Hematopoietic multipotent progenitor cell treated with erythropoietin and hydrocortisone succinate and interleukin-3 and kit ligand, for 15 days (in vitro differentiated cells): Measurements from ENCODE around the gene SCGB1D2.

Source experiments
- DNase-seq: peaks from one replicate; pipeline ENCODE4 v3.0.0-alpha.2; 2015; ENCODE audit warnings: low spot score

The SCGB1D2 gene

DNA sequence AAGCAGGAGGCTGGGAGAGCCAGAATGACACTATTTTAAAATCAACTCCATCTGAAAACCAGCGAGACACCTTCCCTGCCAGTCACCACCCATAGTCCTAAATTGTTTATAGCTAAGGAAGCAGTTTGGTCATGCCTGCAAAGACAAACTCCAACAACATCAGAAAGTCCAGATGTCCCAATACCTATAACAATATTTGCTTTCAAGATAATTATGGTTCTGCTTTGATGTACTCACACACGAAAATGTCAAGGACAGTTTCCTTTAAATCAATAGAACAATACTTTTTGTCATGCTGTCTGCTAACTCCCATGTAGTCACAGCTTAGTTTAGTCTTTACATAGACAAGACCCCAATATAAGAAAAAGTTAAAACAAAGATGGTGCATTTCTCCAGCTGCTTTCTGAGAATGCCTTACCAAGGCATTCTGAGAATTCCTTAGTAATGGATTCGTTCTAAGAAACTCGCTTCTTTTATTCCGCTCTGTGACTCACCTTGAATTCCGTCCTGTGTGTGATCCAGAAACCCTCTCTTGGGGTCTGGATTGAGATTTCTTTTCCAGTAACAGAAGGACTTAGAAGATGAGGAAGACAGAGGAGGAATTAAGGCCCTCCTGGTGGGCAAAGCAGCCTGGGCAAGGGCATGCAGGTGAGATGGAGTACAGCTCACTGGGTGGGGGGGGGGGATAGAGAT, 18.4 kb downstream of the SCGB1D2 start:
- DNase-seq = no peak

DNA sequence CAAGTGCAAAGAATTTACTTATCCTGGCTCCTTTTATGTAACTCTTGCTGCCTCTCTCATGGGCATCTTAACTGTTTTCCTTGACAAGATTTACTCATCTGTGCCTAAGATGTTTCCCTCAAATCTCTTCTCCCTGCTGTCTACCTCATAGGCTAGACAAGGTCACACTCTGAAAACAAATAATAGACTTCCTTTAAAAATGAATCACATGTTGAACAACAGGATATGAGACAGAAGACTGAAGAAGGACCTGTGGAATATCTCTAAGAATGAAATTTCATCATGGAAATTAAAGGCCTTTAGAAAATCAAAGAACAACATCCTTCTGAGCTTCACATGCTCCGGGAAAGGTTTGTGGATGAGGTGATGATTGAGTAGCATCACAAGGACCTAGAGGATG, 22.0 kb downstream of the SCGB1D2 start:
- no peak for DNase-seq

DNA sequence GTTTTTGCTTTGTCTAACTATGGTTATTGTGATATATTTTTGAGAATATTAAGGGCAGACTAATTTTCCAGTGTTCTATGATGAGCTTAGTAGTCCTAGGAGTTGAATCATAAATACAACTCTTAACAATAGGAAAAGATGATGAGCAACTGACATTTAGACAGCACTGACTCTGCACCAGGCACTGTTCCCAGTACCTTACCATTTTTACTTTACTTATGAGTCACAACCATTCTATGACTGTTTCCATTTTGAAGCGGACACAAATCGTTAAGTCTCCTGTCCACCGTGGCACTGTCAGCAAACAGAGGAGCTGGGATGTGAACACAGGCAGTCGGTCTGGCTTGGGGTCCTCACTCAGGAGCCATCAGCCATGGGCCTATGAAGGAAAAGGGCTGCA, 24.5 kb downstream of the SCGB1D2 start:
- DNase-seq = no peak

DNA sequence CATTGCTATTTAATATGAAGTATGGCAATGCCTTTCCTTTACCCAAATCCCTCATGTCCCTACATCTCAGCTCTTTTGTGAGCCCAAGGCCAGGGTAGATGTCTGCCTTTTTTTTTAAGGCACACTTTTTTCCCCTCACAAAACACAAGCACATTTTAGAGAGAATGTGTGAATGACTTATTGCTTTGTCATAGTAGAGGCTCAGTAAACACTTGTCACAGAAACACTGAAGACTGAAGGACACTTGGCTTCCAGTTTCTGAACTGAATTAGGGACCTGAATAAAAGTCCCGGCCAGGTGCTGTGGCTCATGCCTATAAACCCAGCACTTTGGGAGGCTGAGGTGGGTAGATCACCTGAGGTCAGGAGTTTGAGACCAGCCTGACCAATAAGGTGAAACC, 25.0 kb downstream of the SCGB1D2 start:
- no peak for DNase-seq

DNA sequence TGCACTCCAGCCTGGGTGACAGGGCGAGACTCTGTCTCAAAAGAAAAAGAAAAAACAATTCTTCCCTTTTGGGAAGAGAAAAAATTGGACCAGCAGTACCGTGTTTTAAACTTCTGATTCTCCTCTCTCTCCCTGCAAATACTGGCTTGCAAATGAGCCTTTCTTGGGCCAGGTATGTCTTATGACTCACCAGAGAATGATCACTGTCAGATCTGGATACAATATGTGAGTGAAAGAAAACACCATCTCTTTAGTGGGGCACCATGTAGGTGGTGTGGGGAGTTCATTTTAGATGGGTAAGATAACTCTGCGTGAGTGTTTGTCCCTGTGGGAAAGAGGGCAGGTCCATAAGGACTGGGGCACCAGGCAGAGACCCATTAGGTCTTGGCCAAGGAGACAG, 25.5 kb downstream of the SCGB1D2 start:
- no peak for DNase-seq

DNA sequence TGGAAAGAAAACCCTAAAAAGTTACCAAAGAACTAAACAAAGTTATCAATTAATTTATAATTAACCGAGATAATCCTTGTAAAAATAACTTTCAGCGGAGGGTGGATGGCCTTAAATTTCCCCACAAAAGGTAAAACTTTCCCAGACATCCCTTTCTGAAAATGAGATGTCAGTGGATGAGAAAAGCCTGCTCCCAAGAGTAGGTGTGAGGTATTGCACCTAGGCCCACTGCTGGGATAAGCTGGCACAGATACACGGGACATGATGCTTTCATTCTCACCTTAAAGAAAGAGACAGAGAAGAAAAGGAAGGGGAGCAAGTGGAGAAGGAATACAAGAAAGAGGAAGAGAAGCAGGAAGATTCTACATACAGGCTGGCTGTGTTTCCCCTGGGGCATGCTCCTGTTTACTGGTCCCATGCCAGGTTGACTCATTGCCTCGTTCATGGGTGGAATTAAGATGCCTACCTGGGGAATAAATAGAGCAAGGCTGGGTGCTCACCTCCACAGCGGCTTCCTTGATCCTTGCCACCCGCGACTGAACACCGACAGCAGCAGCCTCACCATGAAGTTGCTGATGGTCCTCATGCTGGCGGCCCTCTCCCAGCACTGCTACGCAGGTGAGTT, 27.7 kb downstream of the SCGB1D2 start, which contains the start of gene SCGB2A2:
Gene SCGB2A2, plus strand, starts transcription at position 505 of the 625 bp plus-strand sequence. Its CDS starts 59 bp downstream, at position 564.
- no peak for DNase-seq

DNA sequence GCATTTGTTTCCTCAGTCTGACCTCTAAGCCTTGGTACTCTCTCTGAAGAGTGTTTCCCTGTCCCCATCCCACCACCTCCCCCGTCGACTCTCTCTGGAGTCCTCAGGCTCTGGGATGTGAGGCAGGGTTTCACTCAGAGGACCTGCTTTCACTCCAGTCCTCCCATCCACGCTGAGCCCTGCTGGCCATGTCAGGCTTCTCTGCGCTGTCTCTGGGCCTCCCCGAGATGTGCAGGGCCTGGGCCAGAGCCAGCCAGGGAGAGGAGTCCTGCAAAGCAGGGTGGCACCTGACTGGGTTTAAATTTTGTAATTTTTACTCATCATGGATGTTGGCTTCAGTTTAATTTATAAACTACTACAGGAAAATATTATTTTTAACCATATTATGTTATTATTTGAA, 31.2 kb downstream of the SCGB1D2 start:
- no peak for DNase-seq

DNA sequence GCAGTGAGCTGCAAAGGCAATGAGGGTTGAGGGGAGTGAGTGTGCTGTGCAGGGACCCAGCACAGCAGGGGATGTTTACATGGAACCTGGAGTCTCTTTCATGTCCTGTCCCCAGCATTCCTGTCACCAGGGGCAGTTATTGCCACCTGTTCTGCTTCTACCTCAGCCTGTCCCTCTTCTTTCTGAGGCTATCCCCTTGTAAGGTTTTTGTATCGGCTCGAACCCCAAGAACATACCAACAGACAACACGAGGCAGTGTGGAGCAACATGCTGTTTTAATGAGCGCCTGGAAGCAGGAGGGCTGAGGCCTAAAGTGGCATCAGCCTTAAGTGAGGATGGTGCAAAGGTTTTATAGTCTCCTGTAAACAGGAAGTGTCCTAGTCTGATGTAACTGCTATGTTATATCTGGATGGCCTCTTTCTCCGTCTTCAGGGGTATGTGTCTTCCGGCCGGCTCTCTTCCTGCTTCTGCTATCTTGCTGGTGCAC, 31.8 kb downstream of the SCGB1D2 start:
- no peak for DNase-seq

DNA sequence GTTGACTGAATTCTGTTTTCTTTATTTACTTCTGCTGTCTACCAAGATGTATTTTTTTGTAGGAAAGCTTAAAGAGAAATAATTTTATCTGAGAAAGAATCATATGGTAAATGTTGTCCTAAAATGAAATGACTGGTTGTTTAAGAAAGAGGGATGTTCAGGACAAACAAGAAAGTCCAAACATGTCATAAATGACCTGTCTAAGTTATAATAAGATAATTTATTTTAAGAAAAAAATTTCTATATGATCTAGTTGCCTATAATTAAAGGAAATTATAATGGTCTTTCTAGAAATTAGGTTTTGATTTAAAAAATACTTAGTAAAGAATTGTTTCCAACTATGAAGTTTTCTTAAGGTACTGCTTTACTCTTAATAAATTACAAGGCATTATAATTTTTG, 38.4 kb downstream of the SCGB1D2 start:
- DNase-seq = no peak
